22Rv1 (cell line): ENCODE measurements around the gene TADA2A.

Experiments
- ZFX ChIP-seq: fragments of 450-650 bp; IDR thresholded peaks from 2 replicates; pipeline ENCODE4 v1.6.1; 2017; ENCODE audit warnings: antibody characterized with exemption, borderline replicate concordance
- TF ChIP-seq, protein P1 (sequence below): fragments of 450-650 bp; IDR thresholded peaks from 2 replicates; pipeline ENCODE4 v1.5.1; 2017; ENCODE audit warnings: mild to moderate bottlenecking

DNA sequence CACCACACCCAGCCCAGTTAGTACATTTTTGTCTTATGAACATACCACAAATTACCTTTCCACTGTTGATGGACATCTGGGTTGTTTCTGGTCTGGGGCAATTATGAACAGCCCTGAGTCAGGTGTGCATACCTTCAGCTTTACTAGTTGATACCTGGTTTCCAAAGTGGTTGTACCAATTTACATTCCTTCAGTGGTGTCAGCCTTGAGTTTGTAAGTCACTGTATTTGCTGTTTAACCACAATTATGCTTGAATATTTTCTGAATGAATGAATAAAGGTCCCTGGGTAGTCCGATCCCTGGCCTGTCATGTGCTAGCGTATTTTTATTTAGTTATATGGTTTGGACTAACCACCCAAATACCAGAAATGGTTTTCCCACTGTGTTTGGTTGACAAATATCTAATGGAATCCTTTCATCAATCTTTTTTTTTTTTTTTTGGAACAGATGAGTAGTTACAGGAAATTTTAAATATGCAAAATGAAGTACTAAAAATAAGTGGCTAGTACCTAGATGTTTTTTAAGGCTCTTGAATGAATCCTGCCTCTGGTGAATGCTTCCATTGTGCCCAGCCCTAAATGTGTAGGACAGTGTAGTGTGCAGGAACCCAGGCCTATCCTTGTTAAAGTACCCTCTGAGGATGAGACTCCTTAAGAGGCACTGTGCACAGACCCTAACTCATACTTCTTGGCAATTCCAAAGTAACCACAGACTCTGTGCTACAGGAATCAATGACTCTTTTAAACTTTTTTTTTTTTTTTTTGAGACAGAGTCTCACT is 86.8 kb downstream of the TADA2A start:
- TF ChIP-seq, protein P1, sequence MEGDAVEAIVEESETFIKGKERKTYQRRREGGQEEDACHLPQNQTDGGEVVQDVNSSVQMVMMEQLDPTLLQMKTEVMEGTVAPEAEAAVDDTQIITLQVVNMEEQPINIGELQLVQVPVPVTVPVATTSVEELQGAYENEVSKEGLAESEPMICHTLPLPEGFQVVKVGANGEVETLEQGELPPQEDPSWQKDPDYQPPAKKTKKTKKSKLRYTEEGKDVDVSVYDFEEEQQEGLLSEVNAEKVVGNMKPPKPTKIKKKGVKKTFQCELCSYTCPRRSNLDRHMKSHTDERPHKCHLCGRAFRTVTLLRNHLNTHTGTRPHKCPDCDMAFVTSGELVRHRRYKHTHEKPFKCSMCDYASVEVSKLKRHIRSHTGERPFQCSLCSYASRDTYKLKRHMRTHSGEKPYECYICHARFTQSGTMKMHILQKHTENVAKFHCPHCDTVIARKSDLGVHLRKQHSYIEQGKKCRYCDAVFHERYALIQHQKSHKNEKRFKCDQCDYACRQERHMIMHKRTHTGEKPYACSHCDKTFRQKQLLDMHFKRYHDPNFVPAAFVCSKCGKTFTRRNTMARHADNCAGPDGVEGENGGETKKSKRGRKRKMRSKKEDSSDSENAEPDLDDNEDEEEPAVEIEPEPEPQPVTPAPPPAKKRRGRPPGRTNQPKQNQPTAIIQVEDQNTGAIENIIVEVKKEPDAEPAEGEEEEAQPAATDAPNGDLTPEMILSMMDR, result no peak
- TF ChIP-seq ZFX, result no peak
